GM12892 (cell line): ENCODE data around the gene PDZK1IP1.

Experiments used
- POLR2A ChIP-seq: IDR thresholded peaks from 2 replicates; pipeline ENCODE4 v1.6.1; 2011; ENCODE audit warnings: low read depth, low read length, control low read depth
- TAF1 ChIP-seq: IDR thresholded peaks from 2 replicates; pipeline ENCODE4 v1.6.1; 2011; ENCODE audit warnings: low read depth, mild to moderate bottlenecking, control low read depth, low read length, borderline replicate concordance

- TF ChIP-seq POLR2A = no peak
- TF ChIP-seq TAF1 = no peak
Observed at GRCh38 chr1:47181095-47181954, 8.5 kb downstream of the PDZK1IP1 start.
